ENCODE data around the gene HOXB2. TPM values are rescaled to one million over a fixed set of nuclear protein-coding genes. Genes with fewer than 3 reads are reported as not detected.

Gene HOXB2
- polyA plus RNA-seq, 1 donor from 2014 or later, result not detected

GRCh38 chr17:48523010-48523409 is 21.9 kb downstream of the HOXB2 start:
- Histone ChIP-seq H3K9me2 (ENCODE audit: insufficient read depth, low read length) (no peaks in the 10 kb centered on the region), H3F3A (ENCODE audit: insufficient read depth, low read length, poor library complexity, severe bottlenecking) (no peaks in the 10 kb centered on the region), H3K36me3 (ENCODE audit: insufficient read depth, low read length) (no peaks in the 10 kb centered on the region), H3K4me2 (ENCODE audit: low read length) (no peak overlapping the region), H3K9ac (ENCODE audit: low read length) (no peak overlapping the region), H4K20me1 (ENCODE audit: insufficient read depth) (no peaks in the 10 kb centered on the region), H3K79me2 (replicated peaks; ENCODE audit: insufficient read depth, low read length) (no peaks in the 10 kb centered on the region), H2AFZ (ENCODE audit: low read depth, low read length) (no peak overlapping the region), H3K27me3 (ENCODE audit: insufficient read depth, low read depth, low read length) (peaks cover 95% of the 10 kb centered on the region), H3K9me3 (ENCODE audit: low read length) (no peaks in the 10 kb centered on the region), H3K4me3 (ENCODE audit: low read length) (no peak overlapping the region), H3K27ac (ENCODE audit: low read length) (no peak overlapping the region)
- no peak for TF ChIP-seq POLR2AphosphoS5 (IDR thresholded peaks at IDR 0.05)
- no peak for TF ChIP-seq MXI1 (conservative IDR thresholded peaks at IDR 0.05; ENCODE audit: poor library complexity, severe bottlenecking)
- TF ChIP-seq EP300 (conservative IDR thresholded peaks at IDR 0.05; ENCODE audit: poor library complexity, severe bottlenecking), result no peak
- no peak for TF ChIP-seq CTCF (IDR thresholded peaks at IDR 0.05; ENCODE audit: poor library complexity, severe bottlenecking)
- TF ChIP-seq RAD21 (conservative IDR thresholded peaks at IDR 0.05), result no peak
- TF ChIP-seq EZH2 (IDR thresholded peaks at IDR 0.05; ENCODE audit: borderline replicate concordance, insufficient read depth, low read length, poor library complexity, severe bottlenecking), result no peak
- no peak for TF ChIP-seq REST (IDR thresholded peaks at IDR 0.05; ENCODE audit: borderline replicate concordance)
- no peak for TF ChIP-seq TAF1 (IDR thresholded peaks at IDR 0.05; ENCODE audit: low read depth)
- no peak for TF ChIP-seq SMC3 (conservative IDR thresholded peaks at IDR 0.05; ENCODE audit: poor library complexity)

- H3K27me3 ChIP-seq (ENCODE audit: insufficient read depth, low read depth, low read length), result peaks cover 95% of the 10 kb centered on the region
- no peak overlapping the region for H3K9ac ChIP-seq (ENCODE audit: low read length)
- H3K9me3 ChIP-seq (ENCODE audit: low read length), result no peaks in the 10 kb centered on the region
- no peaks in the 10 kb centered on the region for H3K36me3 ChIP-seq (ENCODE audit: insufficient read depth, low read length)
- no peak overlapping the region for H3K4me2 ChIP-seq (ENCODE audit: low read length)
- no peak overlapping the region for H3K4me3 ChIP-seq (ENCODE audit: low read length)
- no peak overlapping the region for H3K27ac ChIP-seq (ENCODE audit: low read length)
- H3K9me2 ChIP-seq (ENCODE audit: insufficient read depth, low read length), result no peaks in the 10 kb centered on the region
- no peaks in the 10 kb centered on the region for H3K79me2 ChIP-seq (replicated peaks; ENCODE audit: insufficient read depth, low read length)
- H4K20me1 ChIP-seq (ENCODE audit: insufficient read depth), result no peaks in the 10 kb centered on the region
- TF ChIP-seq EP300 (conservative IDR thresholded peaks at IDR 0.05; ENCODE audit: poor library complexity, severe bottlenecking) (no peak), TAF1 (IDR thresholded peaks at IDR 0.05; ENCODE audit: low read depth) (no peak), MXI1 (conservative IDR thresholded peaks at IDR 0.05; ENCODE audit: poor library complexity, severe bottlenecking) (no peak), REST (IDR thresholded peaks at IDR 0.05; ENCODE audit: borderline replicate concordance) (no peak), SMC3 (conservative IDR thresholded peaks at IDR 0.05; ENCODE audit: poor library complexity) (no peak), CTCF (IDR thresholded peaks at IDR 0.05; ENCODE audit: poor library complexity, severe bottlenecking) (no peak), EZH2 (IDR thresholded peaks at IDR 0.05; ENCODE audit: borderline replicate concordance, insufficient read depth, low read length, poor library complexity, severe bottlenecking) (no peak), RAD21 (conservative IDR thresholded peaks at IDR 0.05) (no peak), POLR2AphosphoS5 (IDR thresholded peaks at IDR 0.05) (no peak)
- no peaks in the 10 kb centered on the region for H3F3A ChIP-seq (ENCODE audit: insufficient read depth, low read length, poor library complexity, severe bottlenecking)
- no peak overlapping the region for H2AFZ ChIP-seq (ENCODE audit: low read depth, low read length)
Observed at GRCh38 chr17:48522031-48522653, 22.8 kb downstream of the HOXB2 start.
